Inflammatory macrophage treated with lipopolysaccharide for 1 hour (primary cell): Measurements from ENCODE around the gene EVC2.

ENCODE experiments used
- DNase-seq, 2 donors: peaks; one replicate each; pipeline ENCODE4 v3.0.0-alpha.2; 2020 to 2022

The EVC2 gene

GRCh38 chr4:5738061-5738460 is 29.7 kb upstream of the EVC2 start:
- DNase-seq, result no peak

- DNase-seq, result no peak
Measured at GRCh38 chr4:5735463-5735862, 27.1 kb upstream of the EVC2 start.

- no peak for DNase-seq
Measured at GRCh38 chr4:5734853-5735252, 26.5 kb upstream of the EVC2 start.

DNA sequence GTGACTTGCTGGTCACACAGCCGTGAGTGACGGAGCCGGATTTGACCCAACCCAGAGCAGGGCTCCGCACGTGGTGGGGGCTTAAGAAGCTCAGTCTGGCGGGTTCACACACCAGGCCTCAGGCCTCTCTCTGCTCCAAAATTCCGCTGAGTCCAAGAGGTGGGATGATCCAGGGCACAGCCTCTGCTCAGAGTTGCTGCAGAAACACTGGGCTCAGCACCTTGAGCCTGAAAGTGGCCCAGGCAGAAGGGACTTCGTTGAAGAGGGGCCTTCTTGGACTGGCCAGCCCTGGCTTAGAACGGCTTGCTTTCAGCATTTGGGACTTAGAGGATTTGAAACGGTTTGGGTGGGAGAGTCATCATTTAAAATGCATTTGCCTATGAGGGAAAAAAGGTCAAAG is 23.8 kb upstream of the EVC2 start:
- DNase-seq, result no peak

DNA sequence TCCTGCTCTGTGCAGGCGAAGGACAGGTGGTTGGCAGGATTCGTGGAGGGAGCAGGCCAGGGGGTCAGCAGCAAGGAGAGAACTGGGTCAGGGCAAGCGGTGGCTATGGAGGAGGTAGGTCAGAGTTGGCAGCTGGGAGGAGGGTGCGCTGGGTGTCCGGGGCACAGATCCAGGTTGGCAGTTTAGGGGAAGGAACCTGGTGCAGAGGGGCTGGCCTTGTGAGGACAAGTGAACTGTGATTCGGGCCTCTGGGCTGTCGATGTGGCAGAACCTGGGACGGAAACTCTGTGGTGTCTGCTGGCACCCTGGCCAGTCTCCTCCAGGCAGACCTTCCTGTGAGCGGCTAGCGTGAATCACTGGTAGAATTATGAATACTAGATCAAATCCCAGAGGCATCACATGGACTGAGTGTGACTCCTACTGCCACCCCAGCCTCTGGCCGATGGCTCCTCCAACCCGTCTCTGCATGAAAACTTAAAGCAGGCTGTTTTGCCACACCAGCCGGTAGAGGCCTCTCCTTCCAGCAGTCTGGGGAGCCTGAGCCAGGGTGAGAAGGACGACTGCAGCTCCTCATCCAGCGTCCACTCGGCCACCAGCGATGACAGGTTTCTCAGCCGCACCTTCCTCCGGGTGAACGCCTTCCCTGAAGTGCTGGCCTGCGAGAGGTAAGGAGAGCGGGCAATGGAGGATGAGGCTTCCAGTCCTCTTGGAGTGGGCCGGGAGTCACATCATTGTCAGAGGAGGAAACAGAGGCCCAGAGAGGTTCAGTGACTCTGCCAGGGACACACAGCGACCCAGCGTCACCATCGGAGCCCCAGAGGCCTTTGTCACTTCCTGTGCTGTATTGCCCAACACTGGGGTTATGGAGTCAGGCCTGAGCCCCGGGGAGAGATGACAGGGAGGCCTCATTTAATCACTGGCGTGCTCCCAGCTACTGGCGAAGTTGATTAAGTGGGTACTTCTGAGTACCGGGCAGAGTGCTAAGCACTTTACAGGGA is 22.9 kb upstream of the EVC2 start:
- peak in 1 of 2 donors; percentile 28 for DNase-seq

- no peak for DNase-seq
Measured at GRCh38 chr4:5730436-5730835, 22.1 kb upstream of the EVC2 start.

GRCh38 chr4:5728412-5728811 is 20.1 kb upstream of the EVC2 start:
- peak; percentile 14 to 24 for DNase-seq

- DNase-seq, result no peak
Measured at GRCh38 chr4:5724377-5724776, 16.0 kb upstream of the EVC2 start.

DNA sequence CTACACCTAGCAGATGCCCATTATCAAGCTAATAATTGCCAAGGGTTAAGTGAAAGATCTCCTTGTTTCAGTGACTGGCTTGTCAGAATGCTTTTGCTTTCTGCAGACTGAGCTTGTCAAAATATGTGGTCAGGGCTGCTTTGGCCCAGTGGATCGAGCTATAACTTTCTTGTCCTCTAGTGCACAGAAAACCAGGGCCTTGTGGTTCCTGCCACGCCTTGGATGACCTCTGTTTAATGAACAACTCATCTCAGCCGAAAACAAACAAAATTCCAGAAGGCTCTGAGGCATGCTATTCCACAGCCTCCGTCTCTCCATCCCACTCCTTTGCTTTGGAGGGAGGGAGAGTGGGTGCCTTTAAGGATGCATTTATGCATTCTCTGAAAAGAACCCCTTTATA is 14.0 kb upstream of the EVC2 start:
- DNase-seq, result no peak

GRCh38 chr4:5721923-5722322 is 13.6 kb upstream of the EVC2 start:
- no peak for DNase-seq

DNA sequence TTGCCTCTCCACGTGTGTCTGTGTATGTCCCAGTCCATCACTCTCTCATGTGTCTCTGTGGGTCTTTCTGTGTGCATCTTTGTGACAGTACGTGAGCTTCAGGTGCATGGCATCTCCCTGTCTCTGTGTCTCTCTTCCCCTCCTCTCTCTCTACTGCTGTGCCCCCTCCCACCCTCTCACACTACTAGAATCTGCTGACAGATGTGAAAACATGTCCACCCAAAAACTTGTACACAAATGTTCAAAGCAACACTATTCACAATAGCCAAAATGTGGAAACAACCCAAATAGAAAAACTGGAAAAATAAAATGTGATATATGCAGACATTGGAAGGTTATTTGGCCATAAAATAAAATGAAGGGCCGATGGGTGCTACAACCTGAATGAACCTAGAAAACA is 12.6 kb upstream of the EVC2 start:
- DNase-seq, result no peak

- no peak for DNase-seq
Measured at GRCh38 chr4:5720157-5720850, 11.9 kb upstream of the EVC2 start.

GRCh38 chr4:5719350-5720055 is 11.1 kb upstream of the EVC2 start:
- peak; percentile 35 to 47 for DNase-seq

- no peak for DNase-seq
Measured at GRCh38 chr4:5718411-5718810, 10.1 kb upstream of the EVC2 start.

GRCh38 chr4:5717449-5718158 is 9.2 kb upstream of the EVC2 start:
- no peak for DNase-seq

DNA sequence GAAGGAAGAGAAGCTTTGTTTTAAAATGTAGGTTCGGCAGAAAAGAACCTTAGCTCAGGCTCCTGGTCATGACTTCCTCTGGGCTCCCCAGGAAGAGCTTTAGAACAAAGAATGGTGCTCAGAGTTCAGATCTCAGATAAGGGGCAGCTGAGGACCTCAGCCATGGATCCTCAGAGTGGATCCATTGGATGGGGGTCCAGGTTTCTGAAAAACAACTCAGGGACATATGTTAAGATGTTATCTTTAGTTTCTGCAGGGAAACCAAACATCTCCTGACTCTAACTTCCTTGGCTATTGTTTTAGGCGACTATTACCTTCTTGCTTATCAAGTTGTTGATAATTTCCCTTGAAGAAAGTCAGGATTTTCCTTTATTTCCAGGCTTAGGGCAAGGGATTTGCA is 8.0 kb upstream of the EVC2 start:
- no peak for DNase-seq

- DNase-seq, result no peak
Measured at GRCh38 chr4:5715357-5715756, 7.0 kb upstream of the EVC2 start.

DNA sequence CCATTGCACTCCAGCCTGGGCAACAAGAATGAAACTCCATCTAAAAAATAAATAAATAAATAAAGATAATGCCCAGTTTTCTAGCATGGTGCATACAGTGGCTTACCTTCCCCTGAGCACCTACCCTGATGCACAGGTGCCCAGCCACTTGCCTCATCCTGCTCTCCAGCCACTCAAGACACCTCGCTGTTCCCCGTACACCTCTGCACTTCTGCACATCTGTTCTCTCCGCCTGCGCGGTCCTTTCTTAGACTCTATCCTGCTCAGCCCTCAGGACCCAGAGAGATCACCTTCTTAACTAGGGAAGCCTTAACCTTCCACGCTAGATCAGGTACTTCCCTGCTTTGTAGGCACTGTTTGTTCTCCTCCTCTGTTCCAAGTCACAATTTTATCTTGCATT is 5.5 kb upstream of the EVC2 start:
- no peak for DNase-seq

- DNase-seq, result no peak
Measured at GRCh38 chr4:5712931-5713330, 4.6 kb upstream of the EVC2 start.

GRCh38 chr4:5712517-5712916 is 4.2 kb upstream of the EVC2 start:
- peak in 1 of 2 donors; percentile 41 for DNase-seq

DNA sequence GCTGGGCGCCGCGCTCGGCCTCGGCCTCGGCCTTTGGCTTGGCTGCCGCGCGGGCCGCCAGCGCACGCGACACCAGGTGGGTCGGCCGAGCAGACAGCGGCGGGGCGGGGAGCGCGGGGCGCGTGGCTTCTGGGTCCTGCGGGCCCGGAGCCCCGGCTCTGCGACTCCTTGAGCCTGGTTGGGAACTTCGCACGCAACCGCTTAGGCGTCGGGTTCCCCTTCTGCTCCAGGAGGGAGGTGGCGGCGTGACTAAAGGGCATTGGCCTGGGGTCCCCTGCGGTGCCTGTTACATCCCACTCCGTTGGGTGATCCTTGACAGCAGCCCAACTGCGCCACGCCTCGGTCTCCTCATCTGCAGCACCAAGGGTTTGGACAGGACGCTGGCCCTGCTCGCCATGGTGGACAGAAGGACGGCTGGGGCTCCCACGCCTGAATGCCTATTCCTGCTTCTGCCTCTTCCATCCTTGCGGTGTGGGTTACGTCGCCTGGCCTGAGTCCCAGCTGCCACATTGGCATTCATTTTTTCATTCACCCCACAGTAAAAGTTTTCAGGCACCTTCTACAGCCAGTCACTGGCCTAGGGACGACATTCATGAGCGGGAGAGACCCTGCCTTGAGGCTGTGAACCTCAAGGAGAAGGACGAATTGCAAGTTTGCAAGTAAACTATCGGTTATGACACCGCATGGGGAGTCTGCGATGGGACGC is 3.3 kb upstream of the EVC2 start:
- DNase-seq, result no peak

- peak in 1 of 2 donors; percentile 23 for DNase-seq
Measured at GRCh38 chr4:5710961-5711478, 2.7 kb upstream of the EVC2 start, which contains the start of gene EVC. Gene EVC (plus strand): TSS chr4:5711201. CDS start chr4:5711381, 180 bp downstream.
